CD4-positive, alpha-beta T cell treated with Interleukin-4 for 4 hours (primary cell): Measurements from ENCODE around the gene ADGRG2.
"Not testable (repeated sequence)": the region's sequence is repeated elsewhere in the genome, so short reads cannot be mapped to it uniquely, and the experiment has no call there.

Source experiments
- DNase-seq: peaks from one replicate; pipeline ENCODE4 v3.0.0-alpha.2; 2020

Gene ADGRG2

DNA sequence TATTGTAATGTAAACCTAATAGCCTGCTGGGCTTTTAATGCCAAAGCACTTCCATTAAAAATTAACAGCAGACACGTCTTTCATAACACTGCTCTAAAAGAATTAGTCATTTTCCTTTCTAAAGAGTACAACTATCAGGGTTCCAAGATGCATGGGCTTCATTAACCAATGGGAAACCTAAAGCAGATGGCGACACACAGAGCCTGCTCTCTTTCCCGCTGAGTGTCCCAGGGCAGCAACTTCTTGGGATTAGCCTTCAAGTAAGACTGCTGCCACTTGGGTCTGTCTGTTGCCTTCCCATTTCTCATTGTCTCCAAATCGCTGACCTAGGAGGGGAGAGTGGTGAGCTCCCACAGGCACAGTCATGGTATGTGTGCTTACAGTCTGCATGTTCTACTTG lies 124.4 kb downstream of the ADGRG2 start:
- DNase-seq, result no peak

- no peak for DNase-seq
Measured at GRCh38 chrX:18996536-18996935, 125.7 kb downstream of the ADGRG2 start.

- DNase-seq, result no peak
Measured at GRCh38 chrX:18995221-18995620, 127.0 kb downstream of the ADGRG2 start.

- no peak for DNase-seq
Measured at GRCh38 chrX:18994713-18995112, 127.6 kb downstream of the ADGRG2 start.

DNA sequence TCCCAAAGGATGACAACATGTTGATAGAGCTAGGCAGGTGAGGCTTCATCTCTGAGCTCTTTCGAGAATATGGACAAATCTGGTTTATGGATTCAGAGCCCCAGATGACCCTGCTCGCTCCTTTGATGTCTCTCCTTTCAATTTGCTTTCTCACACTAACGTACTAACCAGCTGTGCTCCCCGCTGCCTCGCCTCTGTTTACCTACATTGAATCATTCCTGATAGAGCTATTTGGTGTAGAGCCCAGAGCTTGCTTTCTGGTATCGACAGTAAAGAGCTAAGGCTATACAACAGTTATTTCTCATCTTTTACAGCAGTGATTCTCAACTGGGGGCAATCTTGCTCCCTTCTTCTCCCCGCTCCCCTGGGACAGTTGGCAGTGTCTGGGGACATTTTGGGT lies 129.4 kb downstream of the ADGRG2 start:
- no peak for DNase-seq

GRCh38 chrX:18985186-18985435 lies 137.2 kb downstream of the ADGRG2 start:
- no peak for DNase-seq

DNA sequence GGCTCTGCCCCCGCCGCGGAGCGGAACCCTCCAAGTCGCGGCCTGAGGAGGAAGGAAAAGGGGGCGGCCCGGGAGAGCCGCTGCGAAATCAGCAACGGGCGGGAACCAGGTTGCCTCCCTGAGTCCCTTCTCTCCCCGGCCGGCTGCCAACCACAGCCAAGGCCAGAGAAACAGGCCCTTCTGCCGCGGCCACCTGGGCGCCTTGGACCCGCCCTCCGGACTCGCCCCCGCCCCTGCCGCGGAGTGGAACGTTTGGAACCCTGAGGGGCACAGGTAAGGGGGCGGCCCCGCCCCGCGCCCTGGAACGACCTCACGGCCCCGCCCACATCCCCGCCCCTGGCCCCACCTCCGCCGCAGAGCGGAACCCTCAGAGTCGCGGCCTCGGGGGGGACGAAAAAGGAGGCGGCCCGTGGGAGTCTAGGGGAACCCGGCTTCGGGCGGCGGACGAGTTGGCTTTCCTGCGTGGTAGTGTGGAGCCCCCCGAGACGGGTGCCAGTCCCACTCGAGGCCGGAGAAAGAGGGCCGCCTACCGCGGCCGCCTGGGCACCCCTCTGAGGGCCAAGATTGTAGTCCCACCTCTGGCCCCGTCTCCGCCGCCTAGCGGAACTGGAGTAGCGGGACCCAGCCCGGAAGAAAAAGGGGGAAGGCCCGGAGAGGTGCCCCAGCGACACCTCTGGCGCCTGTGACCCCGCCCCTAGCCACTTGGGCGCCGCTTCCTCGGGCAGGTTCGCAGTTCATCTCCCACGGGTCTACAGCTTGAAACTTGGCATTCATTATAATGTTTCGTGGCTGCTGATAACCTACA lies 137.7 kb downstream of the ADGRG2 start:
- DNase-seq, result peak; percentile 84

DNA sequence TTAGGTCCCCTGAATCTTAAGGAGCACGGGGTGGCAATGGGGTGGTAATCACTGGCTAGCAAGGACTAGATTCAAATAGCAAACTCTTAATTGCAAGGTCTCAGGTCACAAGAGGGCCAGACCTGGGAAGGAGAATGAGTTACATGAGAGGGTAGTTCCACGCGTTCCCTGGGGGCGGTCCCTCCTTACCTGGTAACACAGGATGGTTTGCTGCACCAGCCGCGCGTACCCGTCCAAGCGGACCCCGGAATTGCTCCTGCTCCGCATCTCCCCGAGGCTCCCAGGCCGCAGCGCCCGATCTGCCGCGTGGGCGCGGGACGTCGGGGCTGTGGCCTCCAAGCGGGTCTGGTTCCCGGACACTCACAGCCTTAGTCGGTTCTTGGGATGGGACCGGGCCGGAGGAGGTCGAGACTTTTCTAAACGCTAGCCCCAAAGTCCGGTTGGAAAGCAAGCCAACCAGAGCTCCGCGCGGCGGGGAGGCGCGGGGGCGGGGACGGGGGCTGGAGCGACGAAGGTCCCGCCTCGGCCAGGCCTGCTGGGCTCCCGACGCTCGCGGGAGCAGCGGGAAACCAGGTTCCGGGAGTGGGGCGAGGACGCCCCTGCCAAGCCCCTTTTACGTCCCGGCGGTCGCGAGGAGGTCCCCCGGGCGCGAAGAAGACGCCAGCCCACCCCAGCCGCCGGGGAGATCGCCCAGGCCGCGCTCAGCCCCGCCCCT lies 138.4 kb downstream of the ADGRG2 start, which contains the start of gene PHKA2:
Gene PHKA2 (minus strand): TSS at position 449 of the 715 bp plus-strand sequence. CDS start 182 bp downstream, at position 267.
- no peak for DNase-seq

- DNase-seq, result no peak
Measured at GRCh38 chrX:18981124-18981807, 141.0 kb downstream of the ADGRG2 start.

DNA sequence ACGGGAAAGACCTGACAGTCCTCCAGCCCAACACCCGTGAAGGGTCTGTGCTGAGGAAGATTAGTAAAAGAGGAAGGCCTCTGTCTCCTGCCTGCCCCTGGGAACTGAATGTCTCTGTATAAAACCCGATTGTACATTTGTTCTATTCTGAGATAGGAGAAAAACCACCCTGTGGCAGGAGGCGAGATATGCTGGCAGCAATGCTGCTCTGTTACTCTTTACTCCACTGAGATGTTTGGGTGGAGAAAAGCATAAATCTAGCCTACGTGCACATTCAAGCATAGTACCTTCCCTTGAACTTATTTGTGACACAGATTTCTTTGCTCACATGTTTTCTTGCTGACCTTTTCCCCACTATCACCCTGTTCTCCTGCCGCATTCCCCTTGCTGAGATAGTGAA lies 142.0 kb downstream of the ADGRG2 start:
- not testable (repeated sequence) for DNase-seq

- DNase-seq, result no peak
Measured at GRCh38 chrX:18974993-18975392, 147.3 kb downstream of the ADGRG2 start.

DNA sequence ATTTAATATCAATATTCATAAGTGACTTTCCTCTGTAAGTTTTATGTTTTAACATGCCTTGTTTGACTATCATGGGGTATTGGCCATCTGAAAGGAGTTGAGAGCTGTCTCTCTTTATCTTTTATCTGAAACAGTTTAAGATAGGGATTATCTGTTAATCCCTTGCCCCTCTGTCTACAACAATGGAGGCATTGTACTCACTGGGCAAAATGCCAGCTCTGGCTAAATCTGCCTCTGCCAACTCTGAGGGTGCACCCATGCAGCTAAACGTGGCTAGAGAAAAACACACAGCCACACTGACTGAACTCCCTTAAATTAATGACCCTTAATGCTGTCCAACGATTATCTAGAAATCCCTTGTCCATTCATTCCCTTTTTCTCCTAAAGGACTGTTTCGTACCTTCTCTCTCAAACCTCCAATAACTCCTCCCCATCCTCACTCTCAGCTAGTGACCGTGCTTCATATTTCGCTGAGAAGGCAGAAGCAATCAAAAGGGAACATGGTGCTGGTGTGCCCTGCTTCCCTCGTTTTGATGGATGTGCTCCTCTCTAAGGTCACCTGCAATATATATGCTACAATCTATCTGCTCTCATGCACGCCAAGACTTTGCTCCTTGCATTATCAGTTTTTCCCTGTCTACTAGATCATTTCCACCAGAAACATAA lies 148.6 kb downstream of the ADGRG2 start:
- DNase-seq, result no peak

DNA sequence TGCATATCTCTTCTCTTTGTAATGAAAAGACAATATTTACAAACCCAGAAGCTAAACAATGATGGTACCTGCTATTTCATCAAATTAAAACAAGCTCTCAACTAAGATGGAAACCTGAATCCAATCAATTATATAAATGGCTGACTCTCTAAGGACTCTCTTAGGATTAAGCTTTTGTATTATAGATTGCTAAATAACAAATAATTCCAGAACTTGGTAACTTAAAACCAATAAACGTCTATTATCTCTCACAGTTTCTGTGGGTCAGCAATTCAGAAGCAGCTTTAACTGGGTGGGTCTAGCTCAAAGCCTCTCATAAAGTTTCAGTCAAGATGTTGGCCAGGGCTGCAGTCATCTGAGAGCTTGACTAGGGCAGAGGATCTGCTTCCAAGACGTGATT lies 150.8 kb downstream of the ADGRG2 start:
- DNase-seq, result no peak

- DNase-seq, result no peak
Measured at GRCh38 chrX:18970465-18970864, 151.8 kb downstream of the ADGRG2 start.

GRCh38 chrX:18966624-18967023 lies 155.6 kb downstream of the ADGRG2 start:
- DNase-seq, result no peak

DNA sequence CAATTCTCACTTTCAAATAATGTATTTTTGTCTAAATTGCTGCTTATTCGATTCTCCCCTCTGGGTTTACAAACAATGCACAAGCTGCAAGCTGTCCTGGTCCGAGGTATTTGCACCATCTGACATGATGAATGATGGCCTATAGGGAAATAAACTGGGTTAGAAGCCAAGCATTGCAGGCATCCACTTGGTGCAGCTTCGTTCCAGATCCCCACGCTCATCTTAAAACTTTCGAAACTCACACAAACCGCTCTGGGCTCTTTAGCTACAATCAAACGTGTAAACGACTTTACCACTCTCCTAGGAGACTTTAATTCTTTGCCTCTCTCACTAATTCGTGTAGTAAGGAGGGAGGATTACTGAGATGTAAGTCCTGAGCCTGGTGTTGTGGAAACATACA lies 157.4 kb downstream of the ADGRG2 start:
- DNase-seq, result no peak

GRCh38 chrX:18964026-18964425 lies 158.2 kb downstream of the ADGRG2 start:
- no peak for DNase-seq

DNA sequence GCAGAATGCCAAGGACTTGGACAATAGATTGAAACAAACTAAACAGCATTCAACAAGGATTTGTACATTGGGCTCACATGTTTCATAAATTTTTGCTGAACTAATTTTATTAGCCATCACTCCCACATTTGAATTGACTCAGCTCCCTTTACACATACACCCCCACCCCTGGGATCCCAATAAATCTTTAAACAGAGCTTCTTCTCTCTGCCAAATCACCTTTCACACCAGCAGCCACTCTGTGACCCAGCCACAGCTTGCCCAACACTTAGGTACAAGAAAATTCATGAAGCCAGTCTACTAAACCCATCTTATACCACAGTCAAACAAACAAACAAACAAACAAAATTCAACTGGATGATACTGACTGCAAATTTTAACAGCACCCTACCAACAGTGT lies 159.9 kb downstream of the ADGRG2 start:
- DNase-seq, result no peak

DNA sequence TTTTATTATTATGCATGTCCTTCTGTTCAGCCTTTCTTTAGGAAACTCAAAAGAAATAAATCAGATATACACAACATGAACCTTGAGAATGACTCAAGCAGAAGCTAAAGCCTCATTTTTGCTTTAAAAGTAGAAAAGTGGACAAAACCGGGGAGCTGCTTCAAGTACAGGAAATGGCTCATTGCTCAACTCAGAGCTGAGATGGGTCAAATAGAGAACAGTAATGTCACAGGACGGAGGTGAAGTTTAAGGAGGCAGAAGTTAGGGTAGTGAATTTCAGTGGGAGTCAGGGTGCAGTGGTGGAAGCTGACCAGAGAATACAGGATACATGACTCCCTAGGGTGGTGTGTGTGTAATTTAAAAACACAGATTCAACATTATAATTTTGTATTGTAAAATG lies 160.6 kb downstream of the ADGRG2 start:
- no peak for DNase-seq

GRCh38 chrX:18956303-18957032 lies 165.8 kb downstream of the ADGRG2 start:
- DNase-seq, result no peak

DNA sequence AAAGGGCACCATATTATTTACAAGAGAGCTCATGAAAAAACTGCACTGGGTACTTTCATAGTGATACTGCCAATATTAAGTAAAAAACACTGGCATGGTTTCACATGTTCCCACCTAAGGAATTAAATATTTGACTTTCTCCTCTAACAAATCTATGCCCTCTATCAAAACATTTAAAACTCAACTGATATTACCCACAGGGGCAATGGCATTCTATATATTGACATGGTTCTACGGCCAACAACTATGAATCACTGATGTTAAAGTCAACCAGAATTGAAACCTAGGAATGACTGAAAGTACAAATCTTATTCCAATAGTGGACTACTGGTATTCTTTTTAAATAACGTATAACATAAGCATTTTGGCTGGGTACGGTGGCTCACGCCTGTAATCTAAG lies 166.6 kb downstream of the ADGRG2 start:
- no peak for DNase-seq

GRCh38 chrX:18951032-18951431 lies 171.2 kb downstream of the ADGRG2 start:
- DNase-seq, result no peak

GRCh38 chrX:18949944-18950301 lies 172.3 kb downstream of the ADGRG2 start:
- no peak for DNase-seq
